ENCODE results near the gene NPW.

The NPW gene

GRCh38 chr16:2016407-2016922 is 3.1 kb upstream of the NPW start:
- Histone ChIP-seq H3K4me3 (ENCODE audit: insufficient read length, low read depth) (no peak overlapping the region), H3K4me1 (ENCODE audit: insufficient read depth, insufficient read length) (peaks cover 13% of the 10 kb centered on the region), H3K9ac (ENCODE audit: insufficient read length, low read depth) (no peak overlapping the region), H3K9me3 (ENCODE audit: insufficient read depth, low read length) (no peaks in the 10 kb centered on the region), H3K36me3 (ENCODE audit: insufficient read depth, insufficient read length, low read length) (no peaks in the 10 kb centered on the region), H3K27me3 (ENCODE audit: insufficient read depth, insufficient read length) (peaks cover 25% of the 10 kb centered on the region)
- no peak for TF ChIP-seq SUZ12 (IDR thresholded peaks at IDR 0.05; ENCODE audit: extremely low read depth, insufficient read depth, insufficient read length)
- no peak for TF ChIP-seq ZNF274 (IDR thresholded peaks at IDR 0.05; ENCODE audit: low read depth, low read length)
- TF ChIP-seq YY1 (IDR thresholded peaks at IDR 0.05; ENCODE audit: insufficient read depth, insufficient read length): no peak
- DNase-seq (ENCODE audit: low read depth, low spot score): no peak

DNA sequence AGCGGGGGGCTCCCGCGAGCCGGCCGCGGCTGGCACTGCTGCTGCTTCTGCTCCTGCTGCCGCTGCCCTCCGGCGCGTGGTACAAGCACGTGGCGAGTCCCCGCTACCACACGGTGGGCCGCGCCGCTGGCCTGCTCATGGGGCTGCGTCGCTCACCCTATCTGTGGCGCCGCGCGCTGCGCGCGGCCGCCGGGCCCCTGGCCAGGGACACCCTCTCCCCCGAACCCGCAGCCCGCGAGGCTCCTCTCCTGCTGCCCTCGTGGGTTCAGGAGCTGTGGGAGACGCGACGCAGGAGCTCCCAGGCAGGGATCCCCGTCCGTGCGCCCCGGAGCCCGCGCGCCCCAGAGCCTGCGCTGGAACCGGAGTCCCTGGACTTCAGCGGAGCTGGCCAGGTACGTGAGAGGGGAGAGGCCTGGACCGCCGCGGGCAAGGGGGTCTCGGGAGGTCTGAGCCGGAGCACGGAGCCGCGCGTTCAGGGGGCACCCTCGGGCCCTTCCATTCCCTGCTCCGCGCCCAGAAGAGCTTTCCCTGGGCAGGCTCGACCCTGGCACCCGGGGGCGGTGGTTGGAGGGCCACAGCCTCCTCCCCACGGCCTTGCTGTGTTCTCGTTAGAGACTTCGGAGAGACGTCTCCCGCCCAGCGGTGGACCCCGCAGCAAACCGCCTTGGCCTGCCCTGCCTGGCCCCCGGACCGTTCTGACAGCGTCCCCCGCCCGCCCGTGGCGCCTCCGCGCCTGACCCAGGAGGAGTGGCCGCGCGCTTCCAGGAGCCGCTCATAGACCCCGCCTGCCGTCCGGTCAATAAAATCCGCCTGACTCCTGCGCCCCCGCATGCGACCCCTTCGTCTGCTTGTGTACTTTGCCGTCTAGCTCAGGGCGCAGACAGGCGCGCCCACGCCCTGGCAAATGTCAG is 591 bp downstream of the NPW start:
- H3K4me3 ChIP-seq (ENCODE audit: insufficient read length, low read depth): peak overlapping the region; percentile 56
- TF ChIP-seq YY1 (IDR thresholded peaks at IDR 0.05; ENCODE audit: insufficient read depth, insufficient read length): no peak
- TF ChIP-seq ZNF274 (IDR thresholded peaks at IDR 0.05; ENCODE audit: low read depth, low read length): no peak
- no peak for TF ChIP-seq SUZ12 (IDR thresholded peaks at IDR 0.05; ENCODE audit: extremely low read depth, insufficient read depth, insufficient read length)
- peaks cover 18% of the 10 kb centered on the region for H3K4me1 ChIP-seq (ENCODE audit: insufficient read depth, insufficient read length)
- peaks cover 29% of the 10 kb centered on the region for H3K27me3 ChIP-seq (ENCODE audit: insufficient read depth, insufficient read length)
- peak overlapping the region; percentile 79 for H3K9ac ChIP-seq (ENCODE audit: insufficient read length, low read depth)
- no peaks in the 10 kb centered on the region for H3K36me3 ChIP-seq (ENCODE audit: insufficient read depth, insufficient read length, low read length)
- no peak for DNase-seq (ENCODE audit: low read depth, low spot score)
- H3K9me3 ChIP-seq (ENCODE audit: insufficient read depth, low read length): no peaks in the 10 kb centered on the region

DNA sequence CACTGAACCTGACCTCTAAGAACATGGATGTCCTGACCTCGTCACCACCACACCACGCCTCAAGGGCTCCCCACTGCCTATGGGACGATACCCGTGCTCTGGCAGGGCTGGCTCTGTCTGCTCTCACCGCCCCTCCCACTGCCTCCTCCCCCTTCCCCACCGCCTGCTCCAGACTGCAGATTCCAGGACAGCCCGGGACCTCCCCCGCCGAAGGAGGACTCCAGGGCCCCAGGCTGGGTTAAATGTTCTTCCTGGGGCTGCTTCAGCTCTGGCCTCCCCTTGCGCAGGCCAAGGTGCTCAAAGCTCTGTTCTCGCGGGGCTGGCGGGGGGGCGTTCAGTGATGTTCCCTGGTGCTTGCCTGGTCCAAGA is 3.1 kb downstream of the NPW start:
- Histone ChIP-seq H3K4me3 (ENCODE audit: insufficient read length, low read depth) (peak overlapping the region; percentile 30), H3K9ac (ENCODE audit: insufficient read length, low read depth) (peak overlapping the region; percentile 79), H3K36me3 (ENCODE audit: insufficient read depth, insufficient read length, low read length) (no peaks in the 10 kb centered on the region), H3K27me3 (ENCODE audit: insufficient read depth, insufficient read length) (peaks cover 47% of the 10 kb centered on the region), H3K9me3 (ENCODE audit: insufficient read depth, low read length) (no peaks in the 10 kb centered on the region), H3K4me1 (ENCODE audit: insufficient read depth, insufficient read length) (peaks cover 27% of the 10 kb centered on the region)
- TF ChIP-seq ZNF274 (IDR thresholded peaks at IDR 0.05; ENCODE audit: low read depth, low read length) (no peak), SUZ12 (IDR thresholded peaks at IDR 0.05; ENCODE audit: extremely low read depth, insufficient read depth, insufficient read length) (no peak), YY1 (IDR thresholded peaks at IDR 0.05; ENCODE audit: insufficient read depth, insufficient read length) (no peak)
- DNase-seq (ENCODE audit: low read depth, low spot score): peak; percentile 36

GRCh38 chr16:2023092-2024031 is 3.8 kb downstream of the NPW start:
- Histone ChIP-seq H3K9ac (ENCODE audit: insufficient read length, low read depth) (peak overlapping the region; percentile 79), H3K9me3 (ENCODE audit: insufficient read depth, low read length) (no peaks in the 10 kb centered on the region), H3K4me3 (ENCODE audit: insufficient read length, low read depth) (peak overlapping the region; percentile 30), H3K27me3 (ENCODE audit: insufficient read depth, insufficient read length) (peaks cover 49% of the 10 kb centered on the region), H3K4me1 (ENCODE audit: insufficient read depth, insufficient read length) (peaks cover 31% of the 10 kb centered on the region), H3K36me3 (ENCODE audit: insufficient read depth, insufficient read length, low read length) (no peaks in the 10 kb centered on the region)
- DNase-seq (ENCODE audit: low read depth, low spot score): peak; percentile 78
- TF ChIP-seq YY1 (IDR thresholded peaks at IDR 0.05; ENCODE audit: insufficient read depth, insufficient read length) (no peak), ZNF274 (IDR thresholded peaks at IDR 0.05; ENCODE audit: low read depth, low read length) (no peak), SUZ12 (IDR thresholded peaks at IDR 0.05; ENCODE audit: extremely low read depth, insufficient read depth, insufficient read length) (no peak)

DNA sequence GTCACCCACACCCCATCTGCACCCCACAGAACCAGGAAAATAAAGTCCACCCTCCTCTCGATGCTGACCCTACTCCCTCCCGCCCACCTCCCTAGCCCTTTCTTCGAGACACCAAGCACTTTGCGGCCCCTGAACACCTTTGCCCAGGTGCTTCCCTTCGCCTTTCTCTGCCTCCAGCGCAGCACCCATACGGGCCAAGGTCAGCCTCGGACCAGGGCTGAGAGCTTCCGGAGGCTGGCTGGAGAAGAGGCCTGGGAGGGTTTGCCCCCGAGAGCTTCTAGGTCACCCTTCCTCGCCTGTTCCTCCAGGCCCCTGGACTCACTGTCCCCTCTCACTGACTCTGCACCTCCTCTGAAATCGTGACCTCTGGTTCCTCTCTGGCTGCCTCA is 4.4 kb downstream of the NPW start:
- Histone ChIP-seq H3K9ac (ENCODE audit: insufficient read length, low read depth) (peak overlapping the region; percentile 50), H3K9me3 (ENCODE audit: insufficient read depth, low read length) (no peaks in the 10 kb centered on the region), H3K4me1 (ENCODE audit: insufficient read depth, insufficient read length) (peaks cover 31% of the 10 kb centered on the region), H3K27me3 (ENCODE audit: insufficient read depth, insufficient read length) (peaks cover 45% of the 10 kb centered on the region), H3K36me3 (ENCODE audit: insufficient read depth, insufficient read length, low read length) (no peaks in the 10 kb centered on the region), H3K4me3 (ENCODE audit: insufficient read length, low read depth) (peak overlapping the region; percentile 11)
- no peak for DNase-seq (ENCODE audit: low read depth, low spot score)
- TF ChIP-seq ZNF274 (IDR thresholded peaks at IDR 0.05; ENCODE audit: low read depth, low read length): no peak
- TF ChIP-seq YY1 (IDR thresholded peaks at IDR 0.05; ENCODE audit: insufficient read depth, insufficient read length): no peak
- TF ChIP-seq SUZ12 (IDR thresholded peaks at IDR 0.05; ENCODE audit: extremely low read depth, insufficient read depth, insufficient read length): no peak

- no peaks in the 10 kb centered on the region for H3K9me3 ChIP-seq (ENCODE audit: insufficient read depth, low read length)
- peaks cover 29% of the 10 kb centered on the region for H3K4me1 ChIP-seq (ENCODE audit: insufficient read depth, insufficient read length)
- H3K27me3 ChIP-seq (ENCODE audit: insufficient read depth, insufficient read length): peaks cover 33% of the 10 kb centered on the region
- H3K4me3 ChIP-seq (ENCODE audit: insufficient read length, low read depth): no peak overlapping the region
- DNase-seq (ENCODE audit: low read depth, low spot score): no peak
- peak overlapping the region; percentile 50 for H3K9ac ChIP-seq (ENCODE audit: insufficient read length, low read depth)
- H3K36me3 ChIP-seq (ENCODE audit: insufficient read depth, insufficient read length, low read length): peaks cover 7% of the 10 kb centered on the region
- TF ChIP-seq YY1 (IDR thresholded peaks at IDR 0.05; ENCODE audit: insufficient read depth, insufficient read length) (no peak), SUZ12 (IDR thresholded peaks at IDR 0.05; ENCODE audit: extremely low read depth, insufficient read depth, insufficient read length) (no peak), ZNF274 (IDR thresholded peaks at IDR 0.05; ENCODE audit: low read depth, low read length) (no peak)
Measured at GRCh38 chr16:2025251-2025650, 5.7 kb downstream of the NPW start.
